IPS DF 6.9 (cell line): Measurements from ENCODE around the gene PON3.
A peak's percentile ranks its signal among the peaks of the same experiment; 100 is the strongest.

Experiments used
- DNase-seq: peaks from one replicate; pipeline ENCODE4 v3.0.0-alpha.2; 2013; ENCODE audit warnings: low read depth, low spot score
- H3K27ac ChIP-seq: one replicate; pipeline ENCODE4 v1.5.1; 2013; ENCODE audit warnings: low read length, control low read depth
- H3K27me3 ChIP-seq: 2 replicates; pipeline ENCODE4 v1.6.1; 2013; ENCODE audit warnings: mild to moderate bottlenecking, low read length; ENCODE audit not compliant: control insufficient read depth, insufficient read depth
- H3K36me3 ChIP-seq: 2 replicates; pipeline ENCODE4 v1.6.1; 2013; ENCODE audit warnings: low read length; ENCODE audit not compliant: control insufficient read depth, insufficient read depth
- H3K4me1 ChIP-seq: 2 replicates; pipeline ENCODE4 v1.6.1; 2013; ENCODE audit warnings: low read length; ENCODE audit not compliant: control insufficient read depth, insufficient read depth
- H3K4me3 ChIP-seq: 2 replicates; pipeline ENCODE4 v1.5.1; 2013; ENCODE audit warnings: mild to moderate bottlenecking, low read length
- H3K9me3 ChIP-seq: 2 replicates; pipeline ENCODE4 v1.6.1; 2013; ENCODE audit warnings: low read length, inconsistent platforms; ENCODE audit not compliant: control insufficient read depth, insufficient read depth
- WGBS: extraction: QIAGEN DNeasy Blood & Tissue Kit; methylation state at CpG from one replicate; pipeline ENCODE4 v1.1.7; 2013; ENCODE audit warnings: mixed read lengths, missing lambda C conversion rate; ENCODE audit not compliant: insufficient read length, insufficient coverage; 5-methylcytosine and 5-hydroxymethylcytosine counted together

PON3 gene

GRCh38 chr7:95396136-95397032 lies at the start of gene PON3:
Gene PON3 (minus strand): TSS chr7:95396375. CDS start chr7:95396350, 25 bp downstream.
- no CpG with 5 or more reads among the region's 68 CpGs for whole genome bisulfite sequencing
- H3K4me3 ChIP-seq, result peak within 1 kb of the TSS; percentile 57; the same call in 1 of the 2 replicates
- DNase-seq, result peak; percentile 39

GRCh38 chr7:95444796-95445195 lies 48.6 kb upstream of the PON3 start:
- Histone ChIP-seq H3K27me3 (no peaks in the 10 kb centered on the region), H3K4me3 (no peak overlapping the region), H3K36me3 (no peaks in the 10 kb centered on the region), H3K27ac (no peak overlapping the region), H3K4me1 (no peaks in the 10 kb centered on the region), H3K9me3 (no peaks in the 10 kb centered on the region)
- no peak for DNase-seq
- 100% methylated on average over 1 of the region's 2 CpGs for WGBS

More at GRCh38 chr7:95396136-95397032, at the start of gene PON3:
- H3K36me3 ChIP-seq, result no peaks in the 10 kb centered on the region
- no peak within 1 kb of the TSS for H3K27ac ChIP-seq
- no peaks in the 10 kb centered on the region; the same call in 1 of the 2 replicates for H3K27me3 ChIP-seq
- H3K9me3 ChIP-seq, result no peaks in the 10 kb centered on the region
- H3K4me1 ChIP-seq, result no peaks in the 10 kb centered on the region; the same call in 1 of the 2 replicates

- no peaks in the 10 kb centered on the region for H3K36me3 ChIP-seq
- H3K4me1 ChIP-seq, result no peaks in the 10 kb centered on the region
- H3K9me3 ChIP-seq, result no peaks in the 10 kb centered on the region
- H3K4me3 ChIP-seq, result no peak overlapping the region
- H3K27ac ChIP-seq, result no peak overlapping the region
- H3K27me3 ChIP-seq, result no peaks in the 10 kb centered on the region
- WGBS, result no CpG with 5 or more reads among the region's 7 CpGs
- no peak for DNase-seq
Observed at GRCh38 chr7:95441042-95441823, 45.1 kb upstream of the PON3 start.

GRCh38 chr7:95440394-95441038 lies 44.3 kb upstream of the PON3 start:
- WGBS, result no CpG with 5 or more reads among the region's 3 CpGs
- no peak for DNase-seq
- Histone ChIP-seq H3K27me3 (no peaks in the 10 kb centered on the region), H3K36me3 (no peaks in the 10 kb centered on the region), H3K4me1 (no peaks in the 10 kb centered on the region), H3K4me3 (no peak overlapping the region), H3K27ac (no peak overlapping the region), H3K9me3 (no peaks in the 10 kb centered on the region)

- no peak for DNase-seq
- Histone ChIP-seq H3K27me3 (no peaks in the 10 kb centered on the region), H3K36me3 (no peaks in the 10 kb centered on the region), H3K27ac (no peak overlapping the region), H3K9me3 (no peaks in the 10 kb centered on the region), H3K4me3 (no peak overlapping the region), H3K4me1 (no peaks in the 10 kb centered on the region)
- no CpG with 5 or more reads among the region's 4 CpGs for WGBS
Observed at GRCh38 chr7:95436407-95436806, 40.2 kb upstream of the PON3 start.

GRCh38 chr7:95435422-95435780 lies 39.2 kb upstream of the PON3 start:
- Histone ChIP-seq H3K4me1 (no peaks in the 10 kb centered on the region), H3K27ac (no peak overlapping the region), H3K4me3 (no peak overlapping the region; the same call in 1 of the 2 replicates), H3K36me3 (no peaks in the 10 kb centered on the region), H3K9me3 (no peaks in the 10 kb centered on the region), H3K27me3 (no peaks in the 10 kb centered on the region)
- DNase-seq, result no peak
- no CpG with 5 or more reads among the region's 9 CpGs for WGBS

GRCh38 chr7:95434557-95435421 lies 38.6 kb upstream of the PON3 start, which contains the start of gene PON2:
Gene PON2 (minus strand): TSS chr7:95435028. CDS start chr7:95434951, 77 bp downstream.
- DNase-seq, result peak; percentile 71
- Histone ChIP-seq H3K4me3 (peak within 1 kb of the TSS; percentile 87), H3K27me3 (no peaks in the 10 kb centered on the region), H3K4me1 (no peaks in the 10 kb centered on the region), H3K9me3 (no peaks in the 10 kb centered on the region), H3K36me3 (no peaks in the 10 kb centered on the region), H3K27ac (no peak within 1 kb of the TSS)
- no CpG with 5 or more reads among the region's 58 CpGs for WGBS

GRCh38 chr7:95433952-95434556 lies 37.9 kb upstream of the PON3 start:
- no peaks in the 10 kb centered on the region for H3K36me3 ChIP-seq
- no peaks in the 10 kb centered on the region for H3K9me3 ChIP-seq
- H3K27me3 ChIP-seq, result no peaks in the 10 kb centered on the region
- H3K4me1 ChIP-seq, result no peaks in the 10 kb centered on the region
- no peak overlapping the region for H3K27ac ChIP-seq
- no peak for DNase-seq
- no CpG with 5 or more reads among the region's 6 CpGs for WGBS
- H3K4me3 ChIP-seq, result peak overlapping the region; percentile 87; the same call in 1 of the 2 replicates

- no peaks in the 10 kb centered on the region for H3K4me1 ChIP-seq
- no peaks in the 10 kb centered on the region for H3K27me3 ChIP-seq
- no peaks in the 10 kb centered on the region for H3K9me3 ChIP-seq
- no peak overlapping the region for H3K27ac ChIP-seq
- no peaks in the 10 kb centered on the region for H3K36me3 ChIP-seq
- 100% methylated on average over 1 of the region's 1 CpG for WGBS
- DNase-seq, result no peak
- H3K4me3 ChIP-seq, result no peak overlapping the region
Observed at GRCh38 chr7:95433129-95433528, 37.0 kb upstream of the PON3 start.
